Suprapubic skin (tissue), 3 donors: Measurements from ENCODE around the gene NOL12.

Source experiments
- CTCF ChIP-seq, 2 donors: fragments of 200-600 bp in 1 of 2; fragments of 450-650 bp in 1 of 2; sonication (generic) in 1 of 2; IDR thresholded peaks; one replicate each; pipeline ENCODE4 v1.5.1; 2016 to 2019; ENCODE audit warnings: antibody characterized with exemption in 2 of 2, mild to moderate bottlenecking in 1 of 2, moderate library complexity in 1 of 2
- POLR2A ChIP-seq, 2 donors: fragments of 450-650 bp; IDR thresholded peaks; one replicate each; pipeline ENCODE4 v1.6.1; 2017; ENCODE audit warnings: antibody characterized with exemption in 2 of 2, mild to moderate bottlenecking in 2 of 2, moderate library complexity in 2 of 2

- TF ChIP-seq CTCF (IDR thresholded peaks at IDR 0.05) (no peak), POLR2A (IDR thresholded peaks at IDR 0.05) (no peak)
These were observed 38.2 kb upstream of the NOL12 start for GRCh38 chr22:37647928-37648327.
